OCI-LY3 (cell line): ENCODE results near the gene CLPX.

ENCODE experiments used
- H2AFZ ChIP-seq: fragments of 200-600, 300-600 bp; shearing (Covaris generic); 2 replicates; pipeline ENCODE4 v1.6.0; 2014; ENCODE audit warnings: antibody characterized with exemption, low read depth, low read length
- H3K27ac ChIP-seq: fragments of 200-600, 300-600 bp; sonication (generic); 2 replicates; pipeline ENCODE4 v1.5.1; 2014; ENCODE audit warnings: mild to moderate bottlenecking, low read length, moderate library complexity, mixed read lengths
- H3K27me3 ChIP-seq: fragments of 200-600, 300-600 bp; sonication (generic); 2 replicates; pipeline ENCODE4 v1.6.1; 2014; ENCODE audit warnings: low read depth, low read length, mixed read lengths
- H3K36me3 ChIP-seq: fragments of 200-600, 300-600 bp; sonication (generic); replicated peaks from 2 replicates; pipeline ENCODE3; 2014; ENCODE audit warnings: low read depth, low read length, mixed read lengths
- H3K4me1 ChIP-seq: fragments of 300-600, 200-600 bp; sonication (generic); 2 replicates; pipeline ENCODE4 v1.6.1; 2014; ENCODE audit warnings: low read length, mixed read lengths
- H3K4me2 ChIP-seq: fragments of 200-600, 300-600 bp; sonication (generic); 2 replicates; pipeline ENCODE4 v1.6.1; 2014; ENCODE audit warnings: low read length, mixed read lengths
- H3K4me3 ChIP-seq: fragments of 300-600, 200-600 bp; sonication (generic); 2 replicates; pipeline ENCODE4 v1.5.1; 2014; ENCODE audit warnings: antibody characterized with exemption, mild to moderate bottlenecking, low read length, moderate library complexity
- H3K79me2 ChIP-seq: fragments of 300-600, 200-600 bp; shearing (Covaris generic); 2 replicates; pipeline ENCODE4 v1.6.1; 2014; ENCODE audit warnings: mild to moderate bottlenecking, low read length, mixed read lengths
- H3K9ac ChIP-seq: fragments of 300-600, 200-600 bp; shearing (Covaris generic); 2 replicates; pipeline ENCODE4 v1.6.0; 2014; ENCODE audit warnings: mild to moderate bottlenecking, low read length, moderate library complexity
- H3K9me3 ChIP-seq: fragments of 200-600, 300-600 bp; shearing (Covaris generic); 2 replicates; pipeline ENCODE4 v1.6.1; 2014; ENCODE audit warnings: low read length, mixed read lengths; ENCODE audit not compliant: insufficient read depth
- H4K20me1 ChIP-seq: fragments of 200-600, 300-600 bp; sonication (generic); 2 replicates; pipeline ENCODE4 v1.6.1; 2016; ENCODE audit warnings: low read length, mixed read lengths; ENCODE audit not compliant: insufficient read depth
- EZH2phosphoT487 ChIP-seq: fragments of 200-600 bp; shearing (Covaris generic); IDR thresholded peaks from 2 replicates; pipeline ENCODE4 v1.6.1; 2018; ENCODE audit warnings: antibody characterized with exemption, mixed run types, low read depth
- TF ChIP-seq, protein P1 (sequence below): fragments of 200-600, 300-600 bp; sonication (generic); IDR thresholded peaks from 2 replicates; pipeline ENCODE4 v1.5.1; 2014; ENCODE audit warnings: antibody characterized with exemption, low read length, low read depth

CLPX gene

DNA sequence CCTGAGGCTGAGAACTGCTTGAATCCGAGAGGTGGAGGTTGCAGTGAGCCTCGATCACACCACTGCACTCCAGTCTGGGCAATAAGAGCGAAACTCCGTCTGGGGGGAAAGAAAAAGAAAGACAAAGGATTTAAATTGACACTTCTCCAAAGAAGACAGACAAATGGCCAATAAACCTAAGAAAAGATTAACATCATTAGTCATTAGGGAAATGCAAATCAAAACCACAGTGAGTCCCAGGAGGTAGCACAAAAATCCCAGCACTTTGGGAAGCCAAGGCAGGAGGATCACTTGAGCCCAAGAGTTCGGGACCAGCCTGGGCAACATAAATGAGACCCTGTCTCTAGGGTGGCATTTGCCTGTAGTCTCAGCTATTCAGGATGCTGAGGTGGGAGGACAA is 12.6 kb downstream of the CLPX start:
- Histone ChIP-seq H4K20me1 (peaks cover 28% of the 10 kb centered on the region), H2AFZ (no peak overlapping the region), H3K27me3 (no peaks in the 10 kb centered on the region), H3K4me1 (peaks cover 15% of the 10 kb centered on the region), H3K36me3 (peaks cover 53% of the 10 kb centered on the region), H3K27ac (no peak overlapping the region), H3K4me2 (no peak overlapping the region), H3K4me3 (no peak overlapping the region), H3K9ac (no peak overlapping the region), H3K9me3 (no peaks in the 10 kb centered on the region), H3K79me2 (peaks cover 32% of the 10 kb centered on the region)
- no peak for TF ChIP-seq EZH2phosphoT487
- TF ChIP-seq, protein P1, sequence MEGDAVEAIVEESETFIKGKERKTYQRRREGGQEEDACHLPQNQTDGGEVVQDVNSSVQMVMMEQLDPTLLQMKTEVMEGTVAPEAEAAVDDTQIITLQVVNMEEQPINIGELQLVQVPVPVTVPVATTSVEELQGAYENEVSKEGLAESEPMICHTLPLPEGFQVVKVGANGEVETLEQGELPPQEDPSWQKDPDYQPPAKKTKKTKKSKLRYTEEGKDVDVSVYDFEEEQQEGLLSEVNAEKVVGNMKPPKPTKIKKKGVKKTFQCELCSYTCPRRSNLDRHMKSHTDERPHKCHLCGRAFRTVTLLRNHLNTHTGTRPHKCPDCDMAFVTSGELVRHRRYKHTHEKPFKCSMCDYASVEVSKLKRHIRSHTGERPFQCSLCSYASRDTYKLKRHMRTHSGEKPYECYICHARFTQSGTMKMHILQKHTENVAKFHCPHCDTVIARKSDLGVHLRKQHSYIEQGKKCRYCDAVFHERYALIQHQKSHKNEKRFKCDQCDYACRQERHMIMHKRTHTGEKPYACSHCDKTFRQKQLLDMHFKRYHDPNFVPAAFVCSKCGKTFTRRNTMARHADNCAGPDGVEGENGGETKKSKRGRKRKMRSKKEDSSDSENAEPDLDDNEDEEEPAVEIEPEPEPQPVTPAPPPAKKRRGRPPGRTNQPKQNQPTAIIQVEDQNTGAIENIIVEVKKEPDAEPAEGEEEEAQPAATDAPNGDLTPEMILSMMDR: no peak

- H3K79me2 ChIP-seq: peaks cover 32% of the 10 kb centered on the region
- H3K27ac ChIP-seq: no peak overlapping the region
- no peaks in the 10 kb centered on the region for H3K9me3 ChIP-seq
- TF ChIP-seq, protein P1: no peak
- no peak for TF ChIP-seq EZH2phosphoT487
- peaks cover 15% of the 10 kb centered on the region for H3K4me1 ChIP-seq
- H3K27me3 ChIP-seq: no peaks in the 10 kb centered on the region
- peaks cover 28% of the 10 kb centered on the region for H4K20me1 ChIP-seq
- no peak overlapping the region for H3K9ac ChIP-seq
- H2AFZ ChIP-seq: no peak overlapping the region
- H3K36me3 ChIP-seq: peaks cover 49% of the 10 kb centered on the region
- H3K4me3 ChIP-seq: no peak overlapping the region
- no peak overlapping the region for H3K4me2 ChIP-seq
Observed at GRCh38 chr15:65171428-65171827, 13.7 kb downstream of the CLPX start.

DNA sequence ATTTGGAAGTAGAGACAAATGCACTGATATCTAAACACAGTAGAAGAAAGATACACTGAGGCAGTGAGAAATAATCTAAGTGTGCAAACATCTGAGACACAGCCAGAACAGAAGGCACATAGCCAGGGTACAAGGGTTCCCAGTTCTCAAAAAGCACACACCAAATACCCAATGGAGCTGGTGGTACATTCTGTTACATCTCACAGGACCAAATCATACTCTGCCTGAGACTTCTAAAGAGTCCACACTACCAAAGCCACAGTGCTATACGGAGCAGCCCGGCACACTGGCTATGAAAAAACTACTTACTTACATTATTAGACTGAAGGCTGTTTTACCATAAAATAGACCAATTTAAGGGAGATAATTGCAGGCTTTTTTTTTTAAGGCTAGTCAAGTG is 19.3 kb downstream of the CLPX start:
- Histone ChIP-seq H3K36me3 (peaks cover 38% of the 10 kb centered on the region), H3K4me1 (peaks cover under 1% of the 10 kb centered on the region), H3K4me2 (no peak overlapping the region), H3K79me2 (peaks cover 19% of the 10 kb centered on the region), H2AFZ (no peak overlapping the region), H4K20me1 (peaks cover 18% of the 10 kb centered on the region), H3K4me3 (no peak overlapping the region), H3K27me3 (no peaks in the 10 kb centered on the region), H3K27ac (no peak overlapping the region), H3K9me3 (no peaks in the 10 kb centered on the region), H3K9ac (no peak overlapping the region)
- TF ChIP-seq, protein P1: no peak
- no peak for TF ChIP-seq EZH2phosphoT487

DNA sequence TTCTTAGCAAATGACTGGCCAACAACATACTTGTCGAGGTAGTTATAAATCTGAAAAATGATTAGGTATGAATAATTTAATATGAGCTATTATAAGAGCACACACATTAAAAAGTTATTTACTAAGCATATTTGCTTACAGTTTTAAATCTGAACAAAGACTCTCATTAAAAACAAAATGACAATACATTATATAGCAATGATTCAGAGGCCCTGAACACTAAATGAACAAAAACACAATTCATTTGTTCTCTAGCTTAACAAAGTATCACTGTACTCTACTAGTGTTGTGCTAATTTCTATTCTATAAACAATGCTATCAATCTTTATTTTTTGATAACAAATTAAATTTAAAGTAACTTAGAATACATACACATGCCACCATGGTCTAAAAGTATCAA is 21.0 kb downstream of the CLPX start:
- TF ChIP-seq EZH2phosphoT487: no peak
- TF ChIP-seq, protein P1: no peak
- H3K4me3 ChIP-seq: no peak overlapping the region
- H3K9ac ChIP-seq: no peak overlapping the region
- H3K4me1 ChIP-seq: no peaks in the 10 kb centered on the region
- peaks cover 15% of the 10 kb centered on the region for H3K79me2 ChIP-seq
- peaks cover 34% of the 10 kb centered on the region for H3K36me3 ChIP-seq
- H3K27me3 ChIP-seq: no peaks in the 10 kb centered on the region
- no peak overlapping the region for H3K4me2 ChIP-seq
- no peaks in the 10 kb centered on the region for H3K9me3 ChIP-seq
- H3K27ac ChIP-seq: no peak overlapping the region
- H4K20me1 ChIP-seq: peaks cover 18% of the 10 kb centered on the region
- no peak overlapping the region for H2AFZ ChIP-seq
